Measurements from ENCODE around the gene SYCE1. TPM values are rescaled to one million over a fixed set of nuclear protein-coding genes. Genes with fewer than 3 reads are reported as not detected.
"Not testable (repeated sequence)": the region's sequence is repeated elsewhere in the genome, so short reads cannot be mapped to it uniquely, and the experiment has no call there.

SYCE1 gene, protein sequence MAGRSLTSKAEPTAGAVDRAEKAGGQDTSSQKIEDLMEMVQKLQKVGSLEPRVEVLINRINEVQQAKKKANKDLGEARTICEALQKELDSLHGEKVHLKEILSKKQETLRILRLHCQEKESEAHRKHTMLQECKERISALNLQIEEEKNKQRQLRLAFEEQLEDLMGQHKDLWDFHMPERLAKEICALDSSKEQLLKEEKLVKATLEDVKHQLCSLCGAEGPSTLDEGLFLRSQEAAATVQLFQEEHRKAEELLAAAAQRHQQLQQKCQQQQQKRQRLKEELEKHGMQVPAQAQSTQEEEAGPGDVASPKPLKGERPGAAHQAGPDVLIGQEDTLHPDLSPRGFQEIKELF
- total RNA-seq (2014; rRNA removed; shearing (Covaris generic); ENCODE audit: low replicate concordance): not detected in 2 replicates

DNA sequence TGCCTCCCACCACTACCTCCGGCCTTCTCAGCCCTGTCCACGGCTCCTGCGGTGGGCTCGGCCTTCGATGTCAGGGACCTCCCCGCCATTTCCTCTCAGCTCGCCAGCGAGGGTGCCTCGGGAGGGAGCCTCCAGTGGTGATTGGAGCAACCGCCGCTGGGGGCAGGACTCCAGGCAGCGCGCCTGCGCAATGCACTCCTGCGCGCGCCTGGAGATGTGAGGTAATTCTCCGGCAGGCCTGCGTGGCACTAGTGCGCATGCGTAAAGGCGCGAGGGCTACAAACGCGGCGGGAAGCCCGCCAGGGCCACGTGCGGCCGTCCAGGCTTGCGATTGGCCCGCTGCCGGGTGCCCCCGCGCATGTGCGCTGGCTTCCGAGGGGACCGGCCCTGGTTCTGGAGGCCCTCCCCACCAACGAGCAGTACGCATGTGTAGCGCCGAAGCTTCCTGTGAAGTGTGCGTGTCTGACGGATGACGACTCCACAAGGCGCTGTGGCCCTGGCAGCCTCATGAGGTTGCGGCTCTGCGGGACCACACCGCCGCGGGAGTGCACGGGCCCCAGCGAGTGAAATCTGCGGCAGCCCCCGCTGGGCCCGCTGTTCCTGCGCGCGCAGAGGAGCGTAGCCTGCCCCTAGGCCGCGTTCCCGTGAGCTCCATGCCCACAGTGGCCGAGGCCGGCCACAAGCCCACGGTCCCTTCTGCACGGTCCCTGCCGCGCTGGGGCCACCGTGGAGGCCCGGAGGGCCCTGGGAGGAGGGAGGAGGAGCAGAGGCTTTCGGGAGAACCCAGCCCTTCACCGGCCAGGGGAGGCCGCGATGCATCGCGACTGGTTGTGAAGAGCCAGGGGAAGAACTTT lies at the start of gene SYCE1:
SYCE1 (minus strand) TSS at position 143 of the 854 bp plus-strand sequence; CDS start at position 89, 54 bp downstream.
- Histone ChIP-seq H3K4me3 (no peak within 1 kb of the TSS), H3K36me3 (no peaks in the 10 kb centered on the region), H3K27me3 (no peaks in the 10 kb centered on the region), H3K9me3 (no peaks in the 10 kb centered on the region)
- no peak for DNase-seq

- peak; percentile 30 for DNase-seq
- Histone ChIP-seq H3K27me3 (no peaks in the 10 kb centered on the region), H3K9me3 (peaks cover 8% of the 10 kb centered on the region; the same call in 1 of the 2 replicates), H3K36me3 (no peaks in the 10 kb centered on the region), H3K4me3 (no peak overlapping the region)
Measured at GRCh38 chr10:133614830-133615580, 49.6 kb upstream of the SYCE1 start.

- H3K4me3 ChIP-seq: no peak overlapping the region
- DNase-seq: peak; percentile 57
- no peaks in the 10 kb centered on the region for H3K36me3 ChIP-seq
- no peaks in the 10 kb centered on the region for H3K27me3 ChIP-seq
- peaks cover 8% of the 10 kb centered on the region; the same call in 1 of the 2 replicates for H3K9me3 ChIP-seq
Measured at GRCh38 chr10:133613699-133614098, 48.3 kb upstream of the SYCE1 start.

DNA sequence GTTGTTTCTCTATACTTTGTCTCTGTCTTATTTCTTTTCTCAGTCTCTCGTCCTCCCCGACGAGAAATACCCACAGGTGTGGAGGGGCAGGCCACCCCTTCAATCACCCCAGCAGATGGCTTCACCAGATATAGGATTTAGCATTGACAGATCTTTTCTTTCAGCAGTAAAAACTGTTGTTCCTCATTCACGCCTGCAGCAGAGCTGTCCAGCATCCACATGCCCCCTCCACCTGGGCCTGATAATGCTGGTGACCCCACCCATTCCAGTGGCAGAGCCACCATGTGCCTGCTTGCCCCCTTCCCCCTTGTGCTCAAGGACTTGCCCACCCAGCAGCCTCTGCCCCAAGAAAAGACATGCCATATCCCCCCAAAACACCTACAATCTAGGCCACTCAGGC lies 45.7 kb upstream of the SYCE1 start:
- Histone ChIP-seq H3K9me3 (peaks cover 12% of the 10 kb centered on the region; the same call in 1 of the 2 replicates), H3K27me3 (peaks cover 4% of the 10 kb centered on the region), H3K4me3 (no peak overlapping the region), H3K36me3 (no peaks in the 10 kb centered on the region)
- DNase-seq: no peak

- Histone ChIP-seq H3K4me3 (no peak overlapping the region), H3K27me3 (peaks cover 20% of the 10 kb centered on the region), H3K9me3 (peaks cover 12% of the 10 kb centered on the region; the same call in 1 of the 2 replicates), H3K36me3 (no peaks in the 10 kb centered on the region)
- peak; percentile 52 for DNase-seq
Measured at GRCh38 chr10:133608855-133609254, 43.5 kb upstream of the SYCE1 start.

GRCh38 chr10:133603434-133603833 lies 38.1 kb upstream of the SYCE1 start:
- DNase-seq, H3K36me3 ChIP-seq, H3K4me3 ChIP-seq, H3K9me3 ChIP-seq: not testable (repeated sequence)
- H3K27me3 ChIP-seq: peaks cover 36% of the 10 kb centered on the region

- Histone ChIP-seq H3K4me3 (no peak overlapping the region), H3K9me3 (no peaks in the 10 kb centered on the region), H3K36me3 (no peaks in the 10 kb centered on the region), H3K27me3 (peaks cover 45% of the 10 kb centered on the region)
- no peak for DNase-seq
Measured at GRCh38 chr10:133600657-133601056, 35.3 kb upstream of the SYCE1 start.

DNA sequence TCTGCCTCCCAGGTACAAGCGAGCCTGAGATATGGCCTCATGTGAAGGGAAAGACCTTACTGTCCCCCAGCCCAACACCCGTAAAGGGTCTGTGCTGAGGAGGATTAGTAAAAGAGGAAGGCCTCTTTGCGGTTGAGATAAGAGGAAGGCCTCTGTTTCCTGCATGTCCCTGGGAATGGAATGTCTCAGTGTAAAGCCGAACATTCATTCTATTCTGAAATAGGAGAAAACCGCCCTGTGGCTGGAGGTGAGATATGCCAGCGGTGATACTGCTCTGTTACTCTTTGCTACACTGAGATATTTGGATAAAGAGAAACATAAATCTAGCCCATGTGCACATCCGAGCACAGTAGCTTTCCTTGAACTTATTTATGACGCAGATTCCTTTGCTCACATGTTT lies 34.5 kb upstream of the SYCE1 start:
- not testable (repeated sequence) for H3K36me3 ChIP-seq, H3K4me3 ChIP-seq, DNase-seq, H3K9me3 ChIP-seq
- peaks cover 47% of the 10 kb centered on the region for H3K27me3 ChIP-seq

DNA sequence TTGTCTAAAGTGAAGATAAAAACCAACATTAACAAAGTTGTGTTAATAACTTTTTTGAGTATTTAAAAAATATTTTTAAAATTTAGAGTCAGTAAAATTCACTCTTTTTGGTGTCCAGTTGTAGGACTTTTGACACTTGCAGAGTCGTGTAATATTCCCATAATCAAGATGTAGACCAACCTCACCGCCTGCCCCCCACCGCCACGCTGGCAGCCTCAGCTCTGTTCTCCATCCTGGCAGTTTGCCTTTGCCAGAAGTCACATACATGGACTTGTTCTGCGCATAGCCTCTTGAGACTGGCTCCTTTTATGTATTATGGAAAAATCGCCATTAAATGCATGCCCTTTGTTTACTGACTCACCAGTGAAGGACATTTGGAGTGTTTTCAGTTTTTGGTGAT lies 27.3 kb upstream of the SYCE1 start:
- no peaks in the 10 kb centered on the region for H3K9me3 ChIP-seq
- H3K36me3 ChIP-seq: no peaks in the 10 kb centered on the region

GRCh38 chr10:133590970-133591359 lies 25.6 kb upstream of the SYCE1 start:
- no peak overlapping the region for H3K4me3 ChIP-seq
- DNase-seq: no peak

More for the DNA sequence above, 27.3 kb upstream of the SYCE1 start:
- H3K4me3 ChIP-seq: no peak overlapping the region
- DNase-seq: no peak
- peaks cover 46% of the 10 kb centered on the region for H3K27me3 ChIP-seq

GRCh38 chr10:133590226-133590969 lies 25.0 kb upstream of the SYCE1 start:
- Histone ChIP-seq H3K27me3 (peaks cover 28% of the 10 kb centered on the region), H3K36me3 (no peaks in the 10 kb centered on the region), H3K9me3 (no peaks in the 10 kb centered on the region), H3K4me3 (no peak overlapping the region)
- no peak for DNase-seq

More at GRCh38 chr10:133590970-133591359, 25.6 kb upstream of the SYCE1 start:
- Histone ChIP-seq H3K36me3 (no peaks in the 10 kb centered on the region), H3K27me3 (peaks cover 33% of the 10 kb centered on the region), H3K9me3 (no peaks in the 10 kb centered on the region)

DNA sequence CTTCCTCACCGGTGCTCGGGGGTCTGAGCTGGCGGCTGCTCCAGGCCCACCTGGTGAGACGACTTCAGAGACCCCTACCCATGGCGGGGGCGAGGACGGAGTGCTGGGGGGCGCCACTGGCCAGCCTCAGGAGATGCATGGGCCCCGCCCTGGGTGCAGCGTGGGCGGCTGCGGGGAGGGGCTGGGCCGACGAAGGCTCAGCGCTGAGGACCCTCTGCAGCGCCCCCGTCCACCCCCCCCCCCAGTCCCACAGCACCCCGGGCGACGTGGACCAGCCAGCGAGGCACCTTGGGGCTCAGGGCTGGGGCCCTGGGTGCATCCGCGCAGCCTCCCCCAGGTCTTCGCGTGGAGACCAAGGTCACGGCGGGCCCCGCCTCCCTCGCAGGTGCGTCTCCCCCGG lies 11.7 kb upstream of the SYCE1 start:
- H3K27me3 ChIP-seq, H3K4me3 ChIP-seq, H3K36me3 ChIP-seq, H3K9me3 ChIP-seq, DNase-seq: not testable (repeated sequence)

DNA sequence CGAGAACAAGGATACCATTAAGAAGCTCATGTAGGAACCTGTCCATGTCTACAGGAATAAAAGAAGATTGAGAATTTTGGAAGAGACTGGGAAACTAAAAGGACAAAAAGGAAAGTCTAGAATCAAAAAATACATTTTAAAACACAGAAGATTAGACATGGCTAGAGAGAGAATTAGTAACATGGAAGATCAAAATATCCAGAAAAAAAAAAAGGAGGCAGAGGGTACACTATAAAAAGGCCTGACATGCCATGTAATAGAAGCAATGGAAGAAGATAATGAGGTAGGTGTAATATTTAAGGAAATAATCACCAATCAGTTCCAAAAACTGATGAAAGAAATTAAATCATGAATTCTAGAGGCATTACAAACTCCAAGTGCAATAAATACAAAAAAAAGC lies 8.1 kb upstream of the SYCE1 start:
- H3K27me3 ChIP-seq, H3K4me3 ChIP-seq, H3K9me3 ChIP-seq, DNase-seq, H3K36me3 ChIP-seq: not testable (repeated sequence)

DNA sequence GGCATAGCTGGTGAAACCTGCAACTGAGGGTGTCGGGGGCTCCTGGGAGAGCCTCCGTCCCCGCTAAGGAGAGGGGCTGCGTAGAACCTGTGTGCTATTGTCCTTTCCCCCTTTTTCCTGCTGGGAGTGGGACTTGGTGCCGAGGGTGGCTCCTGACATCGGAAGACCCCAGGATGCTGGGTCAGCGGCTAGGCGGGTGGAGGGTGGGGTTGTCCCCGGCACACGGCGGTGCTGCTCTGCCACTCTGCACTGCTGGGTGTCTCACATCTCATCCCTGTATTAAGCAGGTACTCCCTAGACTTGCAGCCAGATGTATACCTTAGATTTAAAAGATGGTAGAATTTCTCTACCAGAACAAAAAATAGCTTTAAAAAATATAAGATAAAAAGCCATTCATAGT lies 6.7 kb upstream of the SYCE1 start:
- not testable (repeated sequence) for DNase-seq, H3K9me3 ChIP-seq, H3K36me3 ChIP-seq, H3K4me3 ChIP-seq, H3K27me3 ChIP-seq

GRCh38 chr10:133569801-133570200 lies 4.4 kb upstream of the SYCE1 start:
- not testable (repeated sequence) for H3K36me3 ChIP-seq, H3K4me3 ChIP-seq, H3K9me3 ChIP-seq, H3K27me3 ChIP-seq, DNase-seq

- not testable (repeated sequence) for H3K9me3 ChIP-seq
Measured at GRCh38 chr10:133568831-133569527, 3.6 kb upstream of the SYCE1 start.

More at GRCh38 chr10:133568831-133569527, 3.6 kb upstream of the SYCE1 start:
- not testable (repeated sequence) for H3K36me3 ChIP-seq, H3K4me3 ChIP-seq, H3K27me3 ChIP-seq, DNase-seq

Data from MG63 (cell line).